Right lobe of liver (tissue), 6 donors: Measurements from ENCODE around the gene SNPH. TPM values are rescaled to one million over a fixed set of nuclear protein-coding genes. Genes with fewer than 3 reads are reported as not detected.

ENCODE experiments used
- ATAC-seq, 4 donors: fragments of 200-7000 bp; cut with Tn5 transposase; one replicate each; pipeline ENCODE4 v1.9.1; 2020; ENCODE audit warnings: mild to moderate bottlenecking in 4 of 4, moderate library complexity in 4 of 4
- DNase-seq, 3 donors: peaks; one replicate each; pipeline ENCODE4 v3.0.0-alpha.2; 2020
- H3K27ac ChIP-seq, 3 donors: fragments of 200-600 bp; one replicate each; pipeline ENCODE4 v1.8.0; 2022
- H3K27me3 ChIP-seq, 2 donors: fragments of 200-600 bp; one replicate each; pipeline ENCODE4 v1.8.0; 2022
- H3K36me3 ChIP-seq, 4 donors: fragments of 200-600 bp; sonication (generic) in 1 of 4; one replicate each; pipeline versions ENCODE4 v1.5.1 to v1.8.0; 2017 to 2022; ENCODE audit warnings: control low read depth in 1 of 4
- H3K4me1 ChIP-seq, 4 donors: fragments of 200-600 bp; sonication (generic) in 1 of 4; one replicate each; pipeline versions ENCODE4 v1.5.1 to v1.8.0; 2017 to 2022; ENCODE audit warnings: control low read depth in 1 of 4
- H3K4me3 ChIP-seq, 3 donors: fragments of 200-600 bp; one replicate each; pipeline ENCODE4 v1.8.0; 2022
- H3K9me3 ChIP-seq, 4 donors: fragments of 200-600 bp; sonication (generic) in 1 of 4; one replicate each; pipeline versions ENCODE4 v1.5.1 to v1.8.0; 2017 to 2022; ENCODE audit warnings: control low read depth in 1 of 4
- CTCF ChIP-seq, 4 donors: fragments of 200-600 bp in 3 of 4; fragments of 450-650 bp in 1 of 4; IDR thresholded peaks; one replicate each; pipeline versions ENCODE4 v1.5.1 to v1.8.0; 2016 to 2022; ENCODE audit warnings: antibody characterized with exemption in 4 of 4, mild to moderate bottlenecking in 2 of 4
- POLR2A ChIP-seq: fragments of 450-650 bp; IDR thresholded peaks from one replicate; pipeline ENCODE4 v1.6.1; 2017; ENCODE audit warnings: antibody characterized with exemption, mild to moderate bottlenecking
- WGBS: methylation state at CpG from one replicate; pipeline ENCODE4 v1.1.6; 2018; ENCODE audit warnings: low coverage, low lambda C conversion rate; ENCODE audit not compliant: insufficient coverage; ENCODE audit errors: missing lambda C conversion rate; 5-methylcytosine and 5-hydroxymethylcytosine counted together
- intact Hi-C, 2 donors: fragments of 100-400 bp; cut with DNase I; formaldehyde crosslinking; loops; one replicate each; pipeline versions ENCODE4 v1.11.2 to v1.14.1; 2022
- total RNA-seq, 6 experiments: library from RNA; depleted of rRNA in 2 of 6; stranded (reverse); fragments of >200 nt in 2 of 6; fragmentation: NEBNext Ultra II Directional in 3 of 6; extraction: Animal tissue kit (Norgen Biotek cat#: 25700) in 3 of 6; gene quantifications; one replicate each; pipeline versions ENCODE4 v1.1.0 to v1.2.4, GENCODE V29; 2016 to 2023
- donor health status: DM: no; HTN: yes; CAD: no.
- donor health status: DM: no; HTN: no; CAD: no.
- donor health status: DM: no; HTN: no; CAD: no.
- donor health status: DM: no; HTN: yes; CAD: no.
- donor health status: DM: no; HTN: yes; CAD: no.

The SNPH gene
- total RNA-seq, 6 experiments from 2014 or later, result 0.11 to 0.61 (median 0.12) TPM

DNA sequence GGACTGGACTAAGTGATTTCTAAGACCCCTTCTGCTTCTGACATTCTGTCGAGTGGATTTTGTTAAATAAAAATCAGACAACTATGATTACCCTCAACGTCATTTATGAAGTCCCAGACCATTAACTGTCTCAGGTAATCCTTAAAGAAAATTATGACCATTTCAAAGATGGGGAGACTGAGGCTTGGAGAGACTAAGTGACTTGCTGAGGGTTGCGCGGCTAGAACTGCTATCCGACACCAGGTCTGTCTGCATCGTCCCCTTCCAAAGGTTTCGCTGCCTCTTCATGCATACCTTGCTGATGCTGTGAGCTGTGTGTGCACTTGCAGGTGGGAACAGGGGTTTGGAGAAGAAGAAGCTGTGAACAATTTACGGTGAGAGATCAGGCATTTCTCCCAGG, 3.1 kb downstream of the SNPH start:
- H3K27me3 ChIP-seq, result no peaks in the 10 kb centered on the region
- no peaks in the 10 kb centered on the region for H3K9me3 ChIP-seq
- DNase-seq (no peak), ATAC-seq (no peak)
- TF ChIP-seq POLR2A (no peak), CTCF (IDR thresholded peaks at IDR 0.05) (no peak)
- H3K27ac ChIP-seq, result no peak overlapping the region
- no peaks in the 10 kb centered on the region for H3K36me3 ChIP-seq
- no peak overlapping the region for H3K4me3 ChIP-seq
- intact Hi-C loops, result no loop called here
- WGBS, result 80% methylated on average over 7 of the region's 8 CpGs
- peaks cover 0 to 5% (median 0%) of the 10 kb centered on the region in 4 donors for H3K4me1 ChIP-seq

DNA sequence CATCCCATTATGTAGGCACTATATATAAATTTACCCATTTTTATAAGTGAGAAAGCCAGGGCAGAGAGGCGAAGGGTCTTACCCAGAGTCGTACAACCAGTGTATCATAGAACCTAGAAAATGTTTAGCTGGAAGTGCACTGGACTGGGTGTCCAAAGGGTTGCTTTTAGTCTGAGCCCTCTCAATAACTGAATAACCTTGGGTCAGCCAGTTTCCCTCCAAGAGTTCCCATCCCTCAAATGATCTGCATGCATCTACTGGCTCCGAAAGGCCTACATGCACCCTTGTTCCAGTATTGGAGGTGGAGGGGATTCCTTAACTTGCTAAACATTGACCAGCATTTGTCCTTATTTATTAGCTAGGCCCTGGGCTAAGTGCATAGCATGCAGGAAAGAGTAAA, 3.8 kb downstream of the SNPH start:
- H3K4me1 ChIP-seq, result peaks cover 0 to 5% (median 0%) of the 10 kb centered on the region in 4 donors
- H3K27ac ChIP-seq, result no peak overlapping the region
- intact Hi-C loops, result no loop called here
- no peak overlapping the region for H3K4me3 ChIP-seq
- TF ChIP-seq CTCF (IDR thresholded peaks at IDR 0.05) (no peak), POLR2A (no peak)
- 90% methylated on average over 3 of the region's 3 CpGs for WGBS
- ATAC-seq (no peak), DNase-seq (no peak)
- no peaks in the 10 kb centered on the region for H3K36me3 ChIP-seq
- H3K27me3 ChIP-seq, result no peaks in the 10 kb centered on the region
- H3K9me3 ChIP-seq, result no peaks in the 10 kb centered on the region

GRCh38 chr20:1272368-1273100, 6.4 kb downstream of the SNPH start:
- Histone ChIP-seq H3K4me3 (no peak overlapping the region), H3K27me3 (no peaks in the 10 kb centered on the region), H3K4me1 (no peaks in the 10 kb centered on the region), H3K9me3 (no peaks in the 10 kb centered on the region), H3K36me3 (no peaks in the 10 kb centered on the region), H3K27ac (no peak overlapping the region)
- WGBS, result 79% methylated on average over 3 of the region's 6 CpGs
- intact Hi-C loops, result no loop called here
- ATAC-seq, result no peak
- no peak for DNase-seq
- no peak for TF ChIP-seq CTCF (IDR thresholded peaks at IDR 0.05)
- TF ChIP-seq POLR2A, result no peak

- ATAC-seq, result no peak
- Histone ChIP-seq H3K4me1 (no peaks in the 10 kb centered on the region), H3K36me3 (no peaks in the 10 kb centered on the region), H3K27ac (no peak overlapping the region), H3K4me3 (no peak overlapping the region), H3K27me3 (no peaks in the 10 kb centered on the region), H3K9me3 (no peaks in the 10 kb centered on the region)
- intact Hi-C loops, result no loop called here
- 69% methylated on average over 2 of the region's 2 CpGs for WGBS
- TF ChIP-seq CTCF (IDR thresholded peaks at IDR 0.05) (no peak), POLR2A (no peak)
- no peak for DNase-seq
These were observed 7.3 kb downstream of the SNPH start for GRCh38 chr20:1273366-1273765.
